CD4-positive, alpha-beta T cell treated with Interleukin-6 for 4 hours (primary cell): ENCODE data around the gene ARHGEF11.

Source experiments
- DNase-seq: peaks from one replicate; pipeline ENCODE4 v3.0.0-alpha.2; 2020; ENCODE audit warnings: mixed read lengths

Gene ARHGEF11

GRCh38 chr1:156906206-156906906 is 139.2 kb downstream of the ARHGEF11 start:
- DNase-seq = no peak

GRCh38 chr1:156905651-156906050 is 139.9 kb downstream of the ARHGEF11 start:
- no peak for DNase-seq

DNA sequence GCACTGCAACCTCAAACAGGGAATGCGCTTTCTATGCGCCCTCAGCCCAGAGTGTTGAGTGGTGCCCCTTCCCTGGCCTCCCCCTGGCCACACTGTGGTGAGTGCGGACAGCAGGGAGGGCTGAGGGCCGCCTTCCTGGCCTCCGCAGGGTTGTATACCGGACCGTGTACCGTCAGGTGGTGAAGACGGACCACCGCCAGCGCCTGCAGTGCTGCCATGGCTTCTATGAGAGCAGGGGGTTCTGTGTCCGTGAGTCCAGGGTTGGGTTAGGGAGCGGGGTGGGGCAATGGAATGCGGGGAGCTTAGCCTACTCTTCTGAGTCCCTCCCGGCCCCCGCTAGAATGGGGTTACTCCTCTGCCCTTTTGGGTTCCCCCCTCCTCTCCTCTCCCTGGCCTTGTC is 140.4 kb downstream of the ARHGEF11 start:
- no peak for DNase-seq

GRCh38 chr1:156904187-156904959 is 141.2 kb downstream of the ARHGEF11 start:
- DNase-seq = no peak

DNA sequence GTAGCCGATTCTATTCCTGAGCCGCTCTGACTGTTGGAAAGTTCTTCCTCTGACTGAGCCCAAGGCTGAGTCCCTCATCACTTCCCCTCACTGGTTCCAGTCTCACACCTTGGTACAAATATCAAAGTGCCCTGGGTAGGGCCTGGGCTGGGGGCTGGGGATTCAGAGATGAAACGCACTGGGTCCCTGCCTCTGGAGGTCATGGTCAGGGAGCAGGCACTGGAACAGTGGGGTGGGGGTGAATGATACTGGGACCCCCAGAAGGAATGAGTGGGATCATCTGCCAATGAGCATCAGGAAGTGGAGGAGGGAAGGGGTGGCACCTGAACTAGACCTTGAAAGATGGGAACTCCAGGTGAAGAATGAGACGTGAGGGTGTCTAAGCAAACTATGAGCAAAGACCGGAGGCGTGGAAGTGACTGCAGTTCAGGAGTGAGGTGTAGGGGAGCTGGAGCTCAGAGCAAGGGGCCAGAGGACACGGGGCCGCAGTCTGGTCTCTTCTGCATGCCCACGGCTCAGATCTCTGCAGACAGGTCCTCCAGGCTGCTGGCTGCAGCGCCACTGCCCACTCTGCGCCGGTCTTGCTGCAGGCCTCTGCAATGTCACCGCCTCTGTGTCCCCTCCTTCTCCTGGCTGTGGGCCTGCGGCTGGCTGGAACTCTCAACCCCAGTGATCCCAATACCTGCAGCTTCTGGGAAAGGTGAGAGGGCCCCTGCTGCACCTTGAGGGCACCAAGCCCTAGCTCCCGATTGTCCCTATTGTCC is 142.0 kb downstream of the ARHGEF11 start:
- no peak for DNase-seq

DNA sequence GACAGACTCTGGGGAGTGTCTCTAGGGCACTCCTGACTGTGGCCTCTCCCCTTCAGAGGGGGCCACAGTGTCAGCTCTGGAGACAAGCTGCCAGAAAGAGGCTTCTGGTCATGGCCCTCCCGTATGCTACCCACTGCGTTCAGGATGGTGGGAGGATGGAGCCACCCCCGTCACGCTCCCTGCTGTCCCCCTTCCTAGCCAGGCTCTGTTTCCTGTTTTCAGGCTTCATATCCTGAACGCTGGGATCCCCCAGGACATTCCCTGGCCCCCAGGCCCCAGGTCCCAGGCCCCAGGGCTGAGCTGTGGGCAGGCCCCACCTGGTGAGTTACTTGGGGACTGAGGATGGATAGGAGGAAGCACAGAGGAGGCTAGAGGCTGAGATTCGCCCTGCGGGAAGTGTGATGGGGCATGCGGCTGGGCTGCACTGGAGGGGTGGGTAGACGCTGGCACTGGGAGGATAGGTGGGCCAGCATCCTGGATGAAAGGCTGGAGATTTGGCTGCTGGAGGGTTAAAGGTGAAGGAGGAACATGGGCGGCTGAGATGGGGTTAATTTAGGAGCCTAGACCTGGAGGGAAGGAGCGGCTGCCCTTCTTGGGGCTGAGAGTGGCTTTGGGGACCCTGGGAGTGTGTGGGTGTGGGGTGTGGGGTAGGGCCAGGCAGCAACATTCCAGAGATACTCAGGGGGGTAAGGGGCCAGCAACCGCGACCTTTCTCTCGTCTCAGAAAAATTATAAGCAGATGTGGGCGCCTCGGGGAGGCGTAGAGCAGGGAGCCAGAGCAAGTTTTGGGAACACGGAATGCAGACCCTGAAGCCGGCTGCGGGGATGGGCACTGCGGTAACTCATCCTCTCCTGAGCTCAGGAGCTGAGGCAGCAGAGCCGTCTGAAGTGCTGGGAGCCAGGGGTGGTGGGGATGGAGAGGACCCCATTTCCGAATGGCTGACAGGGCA is 143.3 kb downstream of the ARHGEF11 start:
- no peak for DNase-seq

GRCh38 chr1:156901590-156901900 is 144.0 kb downstream of the ARHGEF11 start:
- no peak for DNase-seq

DNA sequence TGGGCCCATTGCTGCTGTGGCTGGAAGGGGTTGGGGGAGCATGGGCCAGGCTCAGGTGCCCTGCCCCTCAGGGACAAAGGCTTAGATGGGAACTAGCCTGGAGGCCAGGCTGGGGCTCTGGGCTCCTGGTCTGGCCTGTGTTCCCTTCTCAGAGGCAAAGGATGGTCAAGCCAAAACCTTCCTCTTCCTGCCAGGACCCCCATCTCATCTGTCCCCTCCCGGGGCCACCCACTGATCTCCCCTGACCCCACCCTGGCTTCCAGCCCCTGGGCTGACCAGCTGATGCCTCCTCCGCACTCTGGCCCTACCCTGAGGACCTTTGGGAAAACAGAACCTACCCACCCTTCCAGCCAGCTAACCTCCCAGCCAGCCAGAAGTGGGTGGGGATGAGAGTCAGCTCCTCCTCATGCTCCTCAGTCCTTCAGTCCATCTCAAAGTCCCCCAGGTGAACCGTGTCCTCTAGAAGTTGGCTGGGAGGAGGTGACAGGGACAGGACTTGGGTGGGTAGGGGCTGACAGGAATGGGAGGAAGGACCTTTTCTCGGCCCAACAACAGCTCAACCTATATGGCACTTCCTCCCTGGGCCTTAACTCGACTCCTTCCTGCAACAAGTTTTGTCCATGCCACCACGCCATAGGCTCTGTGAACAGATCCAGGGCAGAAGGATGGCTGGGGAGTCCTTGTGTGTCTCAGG is 144.5 kb downstream of the ARHGEF11 start:
- DNase-seq = no peak

DNA sequence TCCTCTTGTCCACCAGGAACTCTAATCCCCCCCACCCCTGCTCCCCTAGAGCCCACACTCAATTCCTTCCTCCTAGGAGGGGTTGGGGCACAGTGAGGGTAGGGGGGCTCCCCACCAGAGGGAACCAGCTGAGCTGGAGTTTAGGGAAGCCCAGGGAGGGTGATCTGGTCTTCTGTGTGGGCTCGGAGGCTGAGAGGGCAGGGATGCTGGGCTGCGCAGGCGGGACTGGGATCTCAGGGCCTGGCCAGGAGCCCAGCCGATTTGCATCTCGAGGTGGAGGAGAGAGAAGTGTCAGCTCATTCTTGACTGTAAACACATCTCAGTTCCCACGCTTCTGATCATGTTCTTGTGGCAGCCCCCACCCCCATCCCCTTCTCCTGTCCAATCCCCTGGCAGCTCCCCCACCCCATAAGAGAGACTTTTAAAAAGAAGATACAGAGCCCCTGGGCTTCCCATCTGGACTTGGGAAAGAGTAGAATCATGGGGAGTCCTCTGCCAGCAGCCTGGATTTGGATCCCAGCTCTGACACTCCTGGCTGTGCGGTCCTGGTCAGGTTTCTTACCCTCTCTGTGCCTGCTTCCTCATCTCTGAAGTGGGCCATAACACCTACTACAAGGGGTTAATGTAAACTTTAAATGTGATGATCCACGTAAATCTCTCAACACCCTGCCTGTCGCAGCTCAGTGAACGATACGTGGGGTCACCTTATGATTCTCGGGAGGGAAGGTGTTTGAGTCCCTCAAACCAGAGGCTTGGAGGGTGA is 145.4 kb downstream of the ARHGEF11 start:
- DNase-seq = no peak

- DNase-seq = no peak
Observed at GRCh38 chr1:156898971-156899664, 146.4 kb downstream of the ARHGEF11 start.

GRCh38 chr1:156898161-156898566 is 147.4 kb downstream of the ARHGEF11 start:
- DNase-seq = peak; percentile 11

GRCh38 chr1:156897078-156897825 is 148.3 kb downstream of the ARHGEF11 start:
- no peak for DNase-seq

- DNase-seq = no peak
Observed at GRCh38 chr1:156896490-156897033, 149.0 kb downstream of the ARHGEF11 start.

DNA sequence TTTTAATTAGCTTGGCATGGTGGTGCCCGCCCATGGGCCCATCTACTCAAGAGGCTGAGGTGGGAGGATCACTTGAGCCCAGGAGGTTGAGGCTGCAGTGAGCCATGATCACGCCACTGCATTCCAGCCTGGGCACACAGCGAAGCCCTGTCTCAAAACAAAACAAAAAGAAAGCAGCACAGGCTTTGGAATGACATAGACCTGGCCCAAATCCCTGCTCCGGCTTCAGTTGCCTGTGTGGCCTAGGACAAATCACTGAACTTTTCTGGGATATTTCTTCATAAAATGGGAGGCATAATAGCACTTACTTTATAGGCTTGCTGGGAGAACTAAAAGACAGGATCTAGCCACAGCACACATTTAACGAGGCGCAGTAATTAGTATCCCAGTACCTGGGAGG is 149.6 kb downstream of the ARHGEF11 start:
- no peak for DNase-seq

DNA sequence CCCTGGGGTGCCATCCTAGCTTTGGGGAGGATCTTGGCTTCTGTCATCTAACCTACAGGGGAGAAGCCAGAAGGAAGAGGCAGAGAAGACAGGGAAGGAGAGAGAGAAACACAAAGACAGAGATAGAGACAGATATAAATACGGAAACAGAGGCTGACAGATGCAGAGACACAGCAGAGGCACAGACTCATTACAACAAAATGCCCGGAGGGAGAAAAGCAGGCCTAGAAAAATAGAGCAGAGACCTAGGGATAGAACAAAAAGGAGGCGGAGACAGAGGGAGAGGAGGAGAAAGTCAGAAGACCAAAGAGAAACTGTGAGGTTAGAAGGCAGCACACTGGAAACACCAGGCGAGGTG is 150.1 kb downstream of the ARHGEF11 start:
- DNase-seq = no peak

DNA sequence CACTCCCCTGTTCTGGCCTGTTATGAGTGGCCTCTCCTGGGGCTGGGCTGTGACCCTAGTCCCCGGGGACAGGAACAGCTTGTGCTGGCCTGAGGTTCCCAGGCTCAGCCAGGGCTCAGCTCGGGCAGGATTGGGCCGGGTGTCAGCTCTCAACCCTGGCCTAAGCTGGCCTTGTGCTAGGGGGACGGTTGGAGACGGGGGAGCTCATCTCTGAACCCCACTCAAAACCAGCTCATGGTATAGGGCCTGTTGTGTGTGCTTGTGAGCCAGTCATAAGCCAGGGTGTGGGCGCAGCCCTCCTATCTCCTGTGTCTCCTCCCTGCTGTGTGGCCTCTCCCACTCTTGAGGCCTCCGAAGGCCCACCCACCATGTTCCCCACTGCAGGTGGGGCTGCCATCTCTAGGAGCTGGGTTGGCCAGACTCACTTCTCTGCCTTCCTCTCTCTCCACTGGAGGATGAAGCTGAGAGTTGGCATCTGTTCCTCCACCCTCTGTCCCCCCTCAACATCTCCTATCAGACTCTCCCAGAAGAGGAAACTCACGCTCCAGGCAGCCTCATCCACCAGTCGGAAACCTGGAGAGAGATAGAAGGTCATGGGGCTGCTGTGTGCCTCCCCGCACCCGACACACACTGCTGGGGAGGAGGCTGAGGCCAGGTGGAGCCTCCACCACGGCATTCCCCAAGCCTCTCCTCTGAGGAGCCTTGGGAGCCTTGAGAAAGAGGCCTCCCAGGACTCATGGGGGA is 150.7 kb downstream of the ARHGEF11 start:
- DNase-seq = no peak

GRCh38 chr1:156894001-156894400 is 151.5 kb downstream of the ARHGEF11 start:
- DNase-seq = no peak

DNA sequence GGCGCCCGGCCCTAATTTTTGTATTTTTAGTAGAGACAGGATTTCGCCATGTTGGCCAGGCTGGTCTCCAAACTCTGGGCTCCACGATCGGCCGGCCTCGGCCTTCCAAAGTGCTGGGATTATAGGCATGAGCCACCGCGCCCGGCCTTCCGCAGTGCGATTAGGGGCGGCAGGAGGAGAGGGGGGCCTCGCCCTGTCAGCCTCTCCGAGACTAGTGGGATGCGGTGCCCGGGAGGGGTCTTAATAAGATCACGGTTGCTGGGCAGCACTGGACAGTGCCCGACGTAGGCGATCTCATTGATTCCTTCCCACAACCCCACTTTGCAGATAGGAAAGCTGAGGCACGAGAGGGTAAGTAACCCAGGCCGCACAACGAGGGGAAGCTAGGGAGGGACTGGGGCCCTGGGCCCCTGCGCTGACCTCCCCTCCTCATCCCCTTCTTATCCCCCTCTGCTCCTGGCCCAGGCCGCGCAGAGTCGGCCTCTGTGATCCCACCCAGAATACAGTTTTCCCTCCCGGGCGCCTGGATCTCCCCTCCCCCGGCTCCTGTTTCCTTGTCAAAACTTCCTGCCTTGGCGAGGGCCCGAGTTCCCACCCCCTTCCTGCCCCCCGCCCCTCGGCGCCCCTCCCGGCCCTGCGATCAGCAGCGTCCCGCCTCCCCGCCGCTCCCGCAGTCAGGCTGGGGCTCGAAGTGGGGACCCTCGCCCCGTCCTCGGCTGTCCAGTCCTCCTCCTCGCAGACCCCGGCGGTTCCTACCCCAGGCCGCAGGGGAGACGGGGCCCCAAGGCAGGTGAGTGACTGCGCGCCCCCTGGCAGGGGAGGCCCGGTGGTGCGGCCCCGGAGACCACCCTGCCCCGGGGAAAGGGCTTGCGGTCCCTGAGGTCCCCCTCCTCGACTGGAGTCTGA is 152.2 kb downstream of the ARHGEF11 start, which contains the start of gene PEAR1:
PEAR1 (plus strand) TSS at position 671 of the 906 bp plus-strand sequence. CDS start 10,209 bp downstream, outside the sequence.
- peak; percentile 34 for DNase-seq
